HG03571 (cell line): ENCODE results near the gene DOK5.
"Not testable (repeated sequence)": the region's sequence is repeated elsewhere in the genome, so short reads cannot be mapped to it uniquely, and the experiment has no call there.

ENCODE experiments used
- ATAC-seq: cut with Tn5 transposase; IDR thresholded peaks from one replicate; pipeline ENCODE4 v1.9.1; 2021; ENCODE audit not compliant: unreplicated experiment

Gene DOK5

DNA sequence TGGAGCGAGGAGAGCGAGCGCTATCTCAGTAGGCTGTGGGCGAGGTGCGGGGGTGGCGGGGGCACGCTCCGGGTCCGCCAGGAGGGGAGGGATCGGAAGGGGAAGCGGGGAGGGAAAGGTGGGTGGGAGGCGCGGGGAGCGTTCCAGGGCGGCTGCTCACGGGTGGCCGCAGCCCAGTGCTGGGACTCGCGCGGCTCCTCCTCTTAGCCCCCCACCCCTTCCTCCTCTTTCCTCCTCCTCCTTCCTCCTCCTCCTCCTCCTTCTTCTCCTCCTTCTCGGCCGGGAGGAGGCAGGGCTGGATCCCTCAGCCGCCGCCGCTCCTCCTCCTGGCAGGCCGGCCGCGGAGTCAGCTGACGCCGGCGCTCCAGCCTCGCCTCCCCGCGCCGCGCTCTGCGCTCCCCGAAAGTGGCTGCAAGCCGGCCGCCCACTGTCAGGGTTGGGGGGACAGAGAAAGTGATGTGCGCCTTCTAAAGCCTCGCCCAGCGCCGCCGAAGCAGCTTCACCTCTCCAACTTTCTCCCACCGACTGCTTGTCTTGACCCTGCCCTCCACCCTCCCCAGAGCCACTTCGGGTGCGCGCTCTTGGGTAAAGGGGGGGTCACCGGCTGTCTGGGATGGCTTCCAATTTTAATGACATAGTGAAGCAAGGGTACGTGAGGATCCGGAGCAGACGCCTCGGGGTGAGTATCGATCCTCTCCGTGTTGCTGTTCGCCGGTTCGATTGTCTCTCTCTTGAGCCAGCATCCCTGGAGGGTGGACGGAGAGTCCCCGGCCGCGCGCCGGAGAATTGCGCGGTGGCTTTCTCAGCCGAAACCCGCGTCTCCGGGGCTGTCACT, at the start of gene DOK5:
DOK5 (plus strand) TSS at position 260 of the 835 bp plus-strand sequence; CDS start at position 614, 354 bp downstream.
- ATAC-seq, result no peak

DNA sequence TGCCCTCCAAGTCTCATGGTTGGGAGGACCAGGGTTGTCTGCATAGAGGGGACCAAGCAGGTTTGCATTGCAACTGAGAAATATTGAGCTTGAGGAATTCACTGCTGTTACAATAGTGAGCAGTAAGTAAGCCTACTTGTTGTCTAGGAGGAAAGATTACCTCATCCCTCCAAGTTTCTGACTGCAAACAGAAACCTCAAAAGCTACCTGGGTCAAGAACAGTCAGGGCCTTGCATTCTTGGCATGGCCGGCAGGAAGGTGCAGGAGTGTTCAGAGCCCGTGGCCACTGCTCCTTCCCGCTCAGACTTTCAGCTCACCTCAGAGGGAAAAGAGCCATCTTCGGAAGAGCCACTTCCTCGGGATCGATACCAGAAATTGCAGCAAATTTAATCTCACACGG, 46.0 kb upstream of the DOK5 start:
- no peak for ATAC-seq

GRCh38 chr20:54431156-54431944, 44.0 kb upstream of the DOK5 start:
- ATAC-seq, result no peak

- no peak for ATAC-seq
These were observed 42.4 kb upstream of the DOK5 start for GRCh38 chr20:54432966-54433365.

DNA sequence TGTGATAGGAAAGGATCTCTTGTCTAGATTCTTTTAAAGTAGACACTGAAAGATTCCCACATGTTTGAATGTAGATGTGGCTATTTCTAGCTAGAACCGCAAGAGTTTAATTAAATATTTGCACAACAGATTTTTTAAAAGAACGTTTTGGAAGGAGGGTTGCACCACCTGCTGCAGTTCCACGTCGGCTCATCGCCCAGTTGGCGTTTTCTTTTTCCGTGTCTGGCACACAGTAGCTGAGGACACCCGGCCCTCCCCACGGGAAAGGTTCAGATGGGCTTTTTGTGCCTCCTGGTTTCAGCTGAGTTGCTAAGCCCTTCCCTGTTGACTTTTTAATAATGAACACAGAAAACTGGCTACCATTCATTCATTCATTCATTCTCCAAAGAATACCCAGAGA, 41.8 kb upstream of the DOK5 start:
- no peak for ATAC-seq

DNA sequence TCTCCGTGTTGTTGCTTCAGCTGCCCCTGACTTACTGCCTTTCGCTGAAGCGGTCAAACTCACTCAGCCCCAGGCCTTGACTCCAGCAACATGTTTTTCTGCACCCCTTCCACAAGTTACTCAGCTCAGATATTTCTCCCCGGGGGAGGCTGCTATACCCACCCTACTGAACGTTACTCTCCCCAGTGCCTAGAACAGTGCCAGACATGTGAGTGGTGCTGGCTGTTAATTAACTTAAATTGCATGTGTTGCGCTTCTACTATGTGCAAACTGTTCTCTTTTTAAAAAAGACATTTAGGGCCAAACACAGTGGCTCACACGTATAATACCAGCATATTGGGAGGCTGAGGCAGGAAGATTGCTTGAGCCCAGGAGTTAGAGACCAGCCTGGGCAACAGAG, 41.2 kb upstream of the DOK5 start:
- no peak for ATAC-seq

GRCh38 chr20:54435015-54435414, 40.4 kb upstream of the DOK5 start:
- no peak for ATAC-seq

DNA sequence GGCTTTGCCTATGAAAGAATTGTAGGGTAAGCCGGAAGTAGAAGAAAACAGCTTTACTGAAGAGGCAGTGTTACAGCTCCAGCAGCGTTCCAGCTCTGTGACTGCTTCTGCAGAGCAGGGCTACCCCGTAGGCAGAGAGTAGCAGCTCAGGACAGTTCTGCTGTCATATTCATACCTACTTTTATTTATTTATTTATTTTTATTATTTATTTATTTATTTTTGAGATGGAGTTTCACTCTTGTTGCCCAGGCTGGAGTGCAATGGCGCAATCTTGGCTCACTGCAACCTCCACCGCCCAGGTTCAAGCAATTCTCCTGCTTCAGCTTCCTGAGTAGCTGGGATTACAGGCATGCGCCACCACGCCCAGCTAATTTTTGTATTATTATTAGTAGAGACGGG, 39.0 kb upstream of the DOK5 start:
- not testable (repeated sequence) for ATAC-seq

GRCh38 chr20:54438166-54438565, 37.2 kb upstream of the DOK5 start:
- ATAC-seq, result no peak

DNA sequence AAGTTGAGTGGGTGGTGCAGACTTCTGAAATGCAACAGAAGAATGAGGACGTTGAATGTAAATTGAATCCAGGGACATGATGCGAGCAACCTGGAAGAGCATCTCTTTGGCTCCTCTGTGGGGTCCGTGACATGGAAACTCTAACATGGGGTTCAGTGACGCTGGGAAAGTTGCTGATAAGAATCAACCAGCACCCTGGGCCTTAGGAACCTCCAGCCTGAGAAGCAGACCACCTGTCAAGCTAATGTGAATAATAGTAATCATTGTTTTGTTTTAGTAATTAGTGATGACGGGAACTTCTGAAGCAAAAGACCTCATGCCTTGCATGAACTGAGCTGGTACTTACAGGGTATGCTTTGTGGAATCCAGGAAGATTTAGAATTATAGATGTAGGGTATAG, 25.2 kb upstream of the DOK5 start:
- ATAC-seq, result no peak

DNA sequence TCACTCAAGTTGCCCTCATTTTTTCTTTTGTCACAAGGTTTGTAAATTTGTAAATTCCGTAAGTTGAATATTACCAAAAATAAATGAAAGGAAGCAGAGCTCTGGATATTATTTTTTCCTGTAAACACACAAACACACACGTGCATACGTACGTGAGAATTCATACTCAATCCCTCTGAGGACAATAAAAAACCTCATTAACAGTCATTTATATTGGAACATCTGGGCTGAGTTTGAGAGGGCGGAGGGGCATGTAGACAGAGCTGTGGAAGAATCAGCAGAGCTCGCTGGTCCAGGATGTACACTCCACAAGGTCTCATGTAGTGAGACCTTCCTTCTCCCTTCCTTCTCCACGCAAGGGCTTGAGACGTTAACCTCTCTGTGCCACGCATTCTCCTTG, 24.2 kb upstream of the DOK5 start:
- ATAC-seq, result no peak

GRCh38 chr20:54452277-54452676, 23.1 kb upstream of the DOK5 start:
- no peak for ATAC-seq

DNA sequence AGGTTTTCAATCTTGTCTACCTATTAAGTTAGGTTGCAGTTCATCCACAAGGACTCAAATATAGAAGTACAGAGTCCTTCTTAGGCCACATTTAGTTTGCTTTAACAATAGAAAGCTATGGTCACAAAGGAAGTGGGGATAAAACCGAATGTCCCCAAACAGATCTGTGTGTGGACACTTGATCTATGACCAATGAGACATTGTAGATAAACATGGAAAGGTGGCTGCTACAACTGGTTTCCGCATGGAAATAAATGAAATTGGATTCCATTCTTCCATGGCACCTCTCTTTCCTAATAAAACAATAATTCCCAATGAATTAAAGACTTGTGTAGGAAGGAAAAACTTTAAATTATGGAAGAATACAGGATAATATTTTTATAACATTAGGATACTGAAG, 20.4 kb upstream of the DOK5 start:
- ATAC-seq, result no peak

DNA sequence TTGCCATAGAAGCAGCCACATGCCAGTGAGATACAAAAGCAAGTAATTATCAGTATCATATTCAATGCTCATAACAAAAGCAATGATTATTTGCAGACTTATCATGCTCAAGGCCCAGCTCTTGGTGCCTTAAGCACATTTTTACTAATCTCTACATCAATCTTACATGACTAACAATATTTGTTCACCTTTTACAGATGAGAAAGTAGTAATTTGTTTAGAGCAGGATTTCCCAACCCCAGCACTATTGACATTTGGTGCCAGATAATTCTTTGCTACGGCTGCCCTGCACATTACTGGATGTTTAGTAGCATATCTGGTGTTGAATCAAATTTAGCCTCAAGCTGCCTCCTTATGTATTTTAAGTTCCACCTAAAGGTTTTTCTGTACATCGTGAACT, 19.0 kb upstream of the DOK5 start:
- no peak for ATAC-seq

GRCh38 chr20:54456961-54457360, 18.4 kb upstream of the DOK5 start:
- ATAC-seq, result no peak

- ATAC-seq, result no peak
These were observed 17.2 kb upstream of the DOK5 start for GRCh38 chr20:54458219-54458618.

DNA sequence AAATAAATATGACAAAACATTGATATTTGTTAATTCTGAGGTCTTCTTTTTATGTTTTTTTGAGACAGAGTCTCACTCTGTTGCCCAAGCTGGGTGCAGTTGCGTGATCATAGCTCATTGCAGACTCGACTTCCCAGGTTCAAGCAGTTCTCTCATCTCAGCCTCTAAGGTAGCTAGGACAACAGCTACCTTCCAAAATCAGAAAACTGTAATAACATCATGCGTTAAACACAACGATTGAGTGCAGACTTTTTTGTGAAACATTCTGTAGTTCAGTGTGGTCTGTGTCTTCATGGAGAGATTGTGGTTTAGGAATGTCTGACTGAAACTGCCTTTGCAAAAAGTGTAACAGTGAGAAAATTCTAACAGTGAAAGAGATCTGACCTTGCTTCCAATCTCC, 16.1 kb upstream of the DOK5 start:
- no peak for ATAC-seq

GRCh38 chr20:54464003-54464402, 11.4 kb upstream of the DOK5 start:
- ATAC-seq, result no peak

GRCh38 chr20:54466127-54466526, 9.3 kb upstream of the DOK5 start:
- ATAC-seq, result no peak

- no peak for ATAC-seq
These were observed 7.8 kb upstream of the DOK5 start for GRCh38 chr20:54467622-54468021.

DNA sequence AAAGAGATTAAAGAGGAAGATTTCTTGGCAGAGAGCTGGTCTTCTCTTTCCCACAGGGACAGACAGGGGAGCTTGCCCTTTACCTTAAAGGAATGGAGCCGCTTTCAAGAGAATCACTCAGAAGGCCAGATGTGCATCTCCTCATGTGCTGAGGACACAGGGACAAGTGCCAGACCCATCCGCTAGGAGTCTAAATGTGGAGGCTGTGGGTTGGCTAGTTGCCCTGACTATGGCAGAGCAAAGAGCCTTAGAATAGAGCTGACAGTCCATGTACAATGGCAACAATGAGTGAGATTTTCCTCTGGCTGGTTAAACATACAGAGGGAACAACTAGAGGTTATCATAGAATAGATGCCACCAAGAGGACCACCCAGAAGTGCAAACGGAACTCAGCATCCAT, 7.3 kb upstream of the DOK5 start:
- ATAC-seq, result no peak

DNA sequence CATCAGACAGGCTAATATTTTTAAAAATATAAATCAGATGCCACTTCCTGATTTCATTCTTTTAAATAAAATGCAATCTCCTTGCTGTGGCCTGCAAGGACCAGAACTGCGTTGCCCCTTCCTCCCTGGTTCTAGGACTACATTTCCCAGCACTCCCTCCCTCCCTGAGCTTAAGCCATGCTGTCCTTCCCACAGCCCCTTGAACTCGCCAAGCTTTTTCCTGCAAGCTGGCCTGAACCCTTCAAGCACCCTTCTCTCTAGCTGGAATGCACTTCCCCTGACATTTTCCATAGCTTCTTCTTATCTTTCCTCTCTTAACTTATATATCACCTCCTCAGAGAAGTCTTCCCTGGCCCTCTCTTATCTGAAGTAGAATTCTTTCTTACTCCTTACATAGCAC, 6.1 kb upstream of the DOK5 start:
- ATAC-seq, result no peak
